Ishikawa (cell line): ENCODE data around the gene PTPDC1.

Source experiments
- CEBPB ChIP-seq: IDR thresholded peaks from 2 replicates; pipeline ENCODE4 v1.6.1; 2012
- EP300 ChIP-seq: IDR thresholded peaks from 2 replicates; pipeline ENCODE4 v1.6.1; 2012; ENCODE audit warnings: borderline replicate concordance
- NFIC ChIP-seq: IDR thresholded peaks from 2 replicates; pipeline ENCODE4 v1.6.1; 2012
- REST ChIP-seq: IDR thresholded peaks from 2 replicates; pipeline ENCODE4 v1.6.1; 2012; ENCODE audit warnings: low read depth, mild to moderate bottlenecking
- TAF1 ChIP-seq: IDR thresholded peaks from 2 replicates; pipeline ENCODE4 v1.6.1; 2012; ENCODE audit warnings: low read depth, mild to moderate bottlenecking
- TEAD4 ChIP-seq: IDR thresholded peaks from 2 replicates; pipeline ENCODE4 v1.6.1; 2012
- YY1 ChIP-seq: IDR thresholded peaks from 2 replicates; pipeline ENCODE4 v1.6.1; 2012; ENCODE audit warnings: low read depth

- TF ChIP-seq CEBPB (no peak), EP300 (no peak), REST (no peak), NFIC (no peak), TEAD4 (no peak), YY1 (no peak), TAF1 (no peak)
These were observed 1.3 kb upstream of the PTPDC1 start for GRCh38 chr9:94082956-94083355.
